ENCODE measurements around the gene FAIM2.

The FAIM2 gene

GRCh38 chr12:49854976-49855375 lies 48.7 kb downstream of the FAIM2 start:
- no peak for DNase-seq

GRCh38 chr12:49853671-49854070 lies 50.0 kb downstream of the FAIM2 start:
- no peak for DNase-seq

- DNase-seq = no peak
These were observed 56.5 kb downstream of the FAIM2 start for GRCh38 chr12:49847161-49847560.

GRCh38 chr12:49846032-49846431 lies 57.7 kb downstream of the FAIM2 start:
- no peak for DNase-seq

GRCh38 chr12:49843876-49844437 lies 59.7 kb downstream of the FAIM2 start:
- no peak for DNase-seq

- no peak for DNase-seq
These were observed 60.3 kb downstream of the FAIM2 start for GRCh38 chr12:49843411-49843810.

- DNase-seq = peak; percentile 96
These were observed 61.0 kb downstream of the FAIM2 start, which contains the start of gene BCDIN3D for GRCh38 chr12:49842519-49843352. TSS of gene BCDIN3D (minus strand) at chr12:49843106. CDS start at chr12:49843087, 19 bp downstream.

GRCh38 chr12:49838973-49839633 lies 64.6 kb downstream of the FAIM2 start:
- DNase-seq = peak; percentile 29

GRCh38 chr12:49832836-49833421 lies 70.8 kb downstream of the FAIM2 start:
- DNase-seq = no peak

- DNase-seq = no peak
These were observed 72.0 kb downstream of the FAIM2 start for GRCh38 chr12:49831717-49832116.

- DNase-seq = peak; percentile 94
These were observed 75.3 kb downstream of the FAIM2 start, which contains the start of gene NCKAP5L for GRCh38 chr12:49828133-49829091. TSS of gene NCKAP5L (minus strand) at chr12:49828413. CDS start at chr12:49804044, 24,369 bp downstream.

GRCh38 chr12:49827401-49828099 lies 76.2 kb downstream of the FAIM2 start:
- peak; percentile 46 for DNase-seq

GRCh38 chr12:49827051-49827400 lies 76.7 kb downstream of the FAIM2 start:
- DNase-seq = no peak

- no peak for DNase-seq
These were observed 77.7 kb downstream of the FAIM2 start for GRCh38 chr12:49825971-49826421.

- DNase-seq = no peak
These were observed 78.2 kb downstream of the FAIM2 start for GRCh38 chr12:49825360-49825970.

- no peak for DNase-seq
These were observed 78.8 kb downstream of the FAIM2 start for GRCh38 chr12:49824895-49825294.

GRCh38 chr12:49824416-49824815 lies 79.3 kb downstream of the FAIM2 start:
- DNase-seq = no peak

GRCh38 chr12:49823951-49824350 lies 79.7 kb downstream of the FAIM2 start:
- DNase-seq = no peak

GRCh38 chr12:49823350-49823749 lies 80.3 kb downstream of the FAIM2 start:
- DNase-seq = no peak

GRCh38 chr12:49821373-49822287 lies 82.1 kb downstream of the FAIM2 start:
- no peak for DNase-seq
